Transverse colon (tissue), 4 donors: Measurements from ENCODE around the gene VSNL1.

Experiments used
- CTCF ChIP-seq, 5 experiments: fragments of 200-600 bp in 3 of 5; fragments of 450-650 bp in 2 of 5; sonication (generic) in 3 of 5; IDR thresholded peaks; 1 replicate in 2 of 5; 2 replicates in 3 of 5; pipeline ENCODE4 v1.5.1; 2016 to 2017; ENCODE audit warnings: antibody characterized with exemption in 5 of 5, inconsistent platforms in 3 of 5, mild to moderate bottlenecking in 2 of 5, moderate library complexity in 1 of 5
- EP300 ChIP-seq: sonication (generic); formaldehyde crosslinking; IDR thresholded peaks from one replicate; pipeline ENCODE4 v1.6.1; 2017; ENCODE audit warnings: antibody characterized with exemption, low read depth
- POLR2A ChIP-seq: fragments of 450-650 bp; IDR thresholded peaks from one replicate; pipeline ENCODE4 v1.6.1; 2016; ENCODE audit warnings: antibody characterized with exemption, mild to moderate bottlenecking, moderate library complexity
- POLR2AphosphoS5 ChIP-seq, 3 donors: sonication (generic); formaldehyde crosslinking; IDR thresholded peaks; one replicate each; pipeline ENCODE4 v1.6.1; 2016; ENCODE audit warnings: antibody characterized with exemption in 3 of 3

- TF ChIP-seq CTCF (IDR thresholded peaks at IDR 0.05) (no peak), POLR2AphosphoS5 (IDR thresholded peaks at IDR 0.05) (no peak), POLR2A (no peak), EP300 (no peak)
These were observed 24.8 kb upstream of the VSNL1 start for GRCh38 chr2:17515652-17516051.
